IMR-90 (cell line): ENCODE results near the gene TMUB1. TPM values are rescaled to one million over a fixed set of nuclear protein-coding genes. Genes with fewer than 3 reads are reported as not detected.
A peak's percentile ranks its signal among the peaks of the same experiment; 100 is the strongest.

ENCODE experiments used
- ATAC-seq: fragments of 200-7000 bp; cut with Tn5 transposase; 2 replicates; pipeline ENCODE4 v1.9.1; 2020; ENCODE audit warnings: low read depth, mild to moderate bottlenecking, moderate library complexity
- BruUV-seq: library from RNA; stranded (reverse); fragments of 400-500 nt; replicated peaks from 2 replicates; lab custom pipeline; 2021; lab: Mats Ljungman, UMichigan
- CTCF ChIA-PET: fragments of 300-600 bp; formaldehyde crosslinking; extraction: SDS; loops from one replicate; lab custom pipeline; 2021; ENCODE audit warnings: antibody characterized with exemption; lab: Yijun Ruan, JAX
- POLR2A ChIA-PET: fragments of 300-600 bp; sonication (Branson Sonifier 250); formaldehyde crosslinking; loops from one replicate; lab custom pipeline; 2022; ENCODE audit warnings: antibody characterized with exemption; ENCODE audit not compliant: unreplicated experiment; lab: Charles Lee
- DNase-seq: peaks from one replicate; pipeline ENCODE4 v3.0.0; 2013
- H2AFZ ChIP-seq: replicated peaks from 2 replicates; pipeline ENCODE3; 2013; ENCODE audit warnings: low read length, mild to moderate bottlenecking; ENCODE audit not compliant: poor library complexity
- H2AK5ac ChIP-seq: 2 replicates; pipeline ENCODE4 v1.6.1; 2013; ENCODE audit warnings: low read depth, low read length, inconsistent platforms
- H2AK9ac ChIP-seq: replicated peaks from 2 replicates; pipeline ENCODE3; 2013; ENCODE audit warnings: mild to moderate bottlenecking, low read depth, low read length, moderate library complexity; ENCODE audit not compliant: poor library complexity
- H2BK120ac ChIP-seq: 2 replicates; pipeline ENCODE4 v1.6.1; 2013; ENCODE audit warnings: low read depth, low read length, inconsistent platforms
- H2BK15ac ChIP-seq: 3 replicates; pipeline ENCODE4 v1.6.1; 2013; ENCODE audit warnings: low read depth, low read length, inconsistent platforms
- H2BK20ac ChIP-seq: 2 replicates; pipeline ENCODE4 v1.6.1; 2013; ENCODE audit warnings: low read depth, mild to moderate bottlenecking, inconsistent platforms, low read length, moderate library complexity
- H2BK5ac ChIP-seq: 2 replicates; pipeline ENCODE4 v1.6.1; 2013; ENCODE audit warnings: mild to moderate bottlenecking, low read depth, low read length, inconsistent platforms; ENCODE audit not compliant: poor library complexity, severe bottlenecking
- H3K14ac ChIP-seq: replicated peaks from 2 replicates; pipeline ENCODE4 v1.6.1; 2013; ENCODE audit warnings: low read depth, low read length, inconsistent platforms
- H3K18ac ChIP-seq: 2 replicates; pipeline ENCODE4 v1.6.1; 2013; ENCODE audit warnings: low read depth, low read length, control low read depth
- H3K23ac ChIP-seq: 2 replicates; pipeline ENCODE4 v1.6.1; 2013; ENCODE audit warnings: low read depth, low read length, inconsistent platforms
- H3K27ac ChIP-seq: 2 replicates; pipeline ENCODE4 v1.5.1; 2013; ENCODE audit warnings: mild to moderate bottlenecking, control low read depth, low read length; ENCODE audit not compliant: insufficient read depth
- H3K27me3 ChIP-seq: 2 replicates; pipeline ENCODE4 v1.6.1; 2013; ENCODE audit warnings: low read length; ENCODE audit not compliant: control insufficient read depth, insufficient read depth
- H3K36me3 ChIP-seq: 2 replicates; pipeline ENCODE4 v1.6.1; 2013; ENCODE audit warnings: low read length, mixed read lengths; ENCODE audit not compliant: control insufficient read depth, insufficient read depth
- H3K4ac ChIP-seq: 2 replicates; pipeline ENCODE4 v1.6.1; 2013; ENCODE audit warnings: low read depth, low read length, inconsistent platforms
- H3K4me1 ChIP-seq: 2 replicates; pipeline ENCODE4 v1.6.1; 2013; ENCODE audit warnings: low read length, mixed read lengths; ENCODE audit not compliant: control insufficient read depth, insufficient read depth
- H3K4me2 ChIP-seq: 2 replicates; pipeline ENCODE4 v1.6.1; 2013; ENCODE audit warnings: low read depth, mild to moderate bottlenecking, control low read depth, low read length, moderate library complexity
- H3K4me3 ChIP-seq: 2 replicates; pipeline ENCODE4 v1.5.1; 2013; ENCODE audit warnings: low read depth, mild to moderate bottlenecking, control low read depth, low read length, moderate library complexity; ENCODE audit not compliant: insufficient read depth
- H3K56ac ChIP-seq: 2 replicates; pipeline ENCODE4 v1.6.1; 2013; ENCODE audit warnings: low read length, inconsistent platforms; ENCODE audit not compliant: insufficient read depth; ENCODE audit errors: extremely low read depth
- H3K79me1 ChIP-seq, 2 experiments: 2 replicates each; pipeline ENCODE4 v1.6.1; 2013; ENCODE audit warnings: low read length in 2 of 2, inconsistent platforms in 1 of 2, low read depth in 1 of 2
- H3K9ac ChIP-seq: 2 replicates; pipeline ENCODE4 v1.6.1; 2013; ENCODE audit warnings: low read depth, low read length, control low read depth
- H3K9me1 ChIP-seq: 2 replicates; pipeline ENCODE4 v1.6.1; 2013; ENCODE audit warnings: low read length, inconsistent platforms; ENCODE audit not compliant: insufficient read depth
- H3K9me3 ChIP-seq: 2 replicates; pipeline ENCODE4 v1.6.1; 2013; ENCODE audit warnings: low read length; ENCODE audit not compliant: control insufficient read depth, insufficient read depth
- H4K20me1 ChIP-seq: 2 replicates; pipeline ENCODE4 v1.6.1; 2013; ENCODE audit warnings: low read length, inconsistent platforms; ENCODE audit not compliant: insufficient read depth
- H4K5ac ChIP-seq: 2 replicates; pipeline ENCODE4 v1.6.1; 2013; ENCODE audit warnings: mild to moderate bottlenecking, low read depth, low read length, control low read depth
- H4K8ac ChIP-seq, 2 experiments: 2 replicates each; pipeline ENCODE4 v1.6.1; 2013; ENCODE audit warnings: low read depth in 2 of 2, low read length in 2 of 2, control low read depth in 1 of 2, inconsistent platforms in 1 of 2
- H4K91ac ChIP-seq: 2 replicates; pipeline ENCODE4 v1.6.1; 2013; ENCODE audit warnings: low read depth, low read length, inconsistent platforms; ENCODE audit not compliant: insufficient read depth
- CEBPB ChIP-seq: IDR thresholded peaks from 2 replicates; pipeline ENCODE4 v1.6.1; 2012; ENCODE audit warnings: low read depth, low read length, improper control_type of control experiment
- FOS ChIP-seq: fragments of 150-350 bp; IDR thresholded peaks from 2 replicates; pipeline ENCODE4 v1.6.1; 2016; ENCODE audit warnings: low read depth, low read length
- MAFK ChIP-seq: IDR thresholded peaks from 2 replicates; pipeline ENCODE4 v1.6.1; 2012; ENCODE audit warnings: low read depth, low read length, improper control_type of control experiment
- MAZ ChIP-seq: IDR thresholded peaks from 2 replicates; pipeline ENCODE4 v1.6.1; 2012; ENCODE audit warnings: low read depth, mild to moderate bottlenecking, low read length, improper control_type of control experiment, moderate library complexity, borderline replicate concordance
- POLR2A ChIP-seq: IDR thresholded peaks from 2 replicates; pipeline ENCODE4 v1.6.1; 2012; ENCODE audit warnings: mild to moderate bottlenecking, low read depth, low read length
- RFX5 ChIP-seq: IDR thresholded peaks from 2 replicates; pipeline ENCODE4 v1.8.0; 2012; ENCODE audit warnings: low read depth, mild to moderate bottlenecking, low read length, moderate library complexity
- SMC3 ChIP-seq: fragments of 150-350 bp; IDR thresholded peaks from 2 replicates; pipeline ENCODE4 v1.6.1; 2016; ENCODE audit warnings: low read depth, mild to moderate bottlenecking, antibody characterized with exemption, low read length, moderate library complexity
- WGBS, 2 experiments: methylation state at CpG; one replicate each; pipeline versions ENCODE4 v1.1.5 to v1.1.7; 2013; ENCODE audit warnings: missing lambda C conversion rate in 2 of 2; ENCODE audit not compliant: insufficient read length in 1 of 2; ENCODE audit errors: extremely low coverage in 2 of 2; 5-methylcytosine and 5-hydroxymethylcytosine counted together
- dilution Hi-C: fragments of 300-500 bp; cut with HindIII; formaldehyde crosslinking; loops from one replicate; pipeline ENCODE4 v1.14.3; 2018; ENCODE audit warnings: low sequenced_read_pairs; ENCODE audit not compliant: unreplicated experiment
- in situ Hi-C: fragments of 300-500 bp; cut with MboI; formaldehyde crosslinking; loops from 3 replicates; pipeline ENCODE4 v1.14.3; 2019; ENCODE audit warnings: low sequenced_read_pairs, inconsistent platforms, mixed read lengths
- intact Hi-C: fragments of 100-400 bp; cut with micrococcal nuclease; formaldehyde crosslinking; loops from 2 replicates; pipeline ENCODE4 v1.10.0; 2022
- polyA plus RNA-seq, 3 experiments: library from polyadenylated mRNA; depleted of rRNA; stranded (reverse); fragments of >200 nt; gene quantifications; 2 replicates each; pipeline ENCODE4 v1.2.3, GENCODE V29; 2012; ENCODE audit warnings: low replicate concordance in 1 of 3
- total RNA-seq: library from RNA; depleted of rRNA; stranded (reverse); fragments of >200 nt; gene quantifications from 2 replicates; pipeline ENCODE4 v1.2.3, GENCODE V29; 2012
- TF ChIP-seq, protein P1 (sequence below): fragments of 150-350 bp; IDR thresholded peaks from 2 replicates; pipeline ENCODE4 v1.6.1; 2017; ENCODE audit warnings: mild to moderate bottlenecking, antibody characterized with exemption, low read length, low read depth
- TF ChIP-seq, protein P2 (sequence below): fragments of 150-350 bp; IDR thresholded peaks from 2 replicates; pipeline ENCODE4 v1.6.1; 2016; ENCODE audit warnings: low read depth, mild to moderate bottlenecking, low read length, moderate library complexity, borderline replicate concordance

Gene TMUB1
- total and polyA plus RNA-seq, 2 of the 4 experiments (the other 2 are of a cell fraction): 6.8 to 29.8 TPM

DNA sequence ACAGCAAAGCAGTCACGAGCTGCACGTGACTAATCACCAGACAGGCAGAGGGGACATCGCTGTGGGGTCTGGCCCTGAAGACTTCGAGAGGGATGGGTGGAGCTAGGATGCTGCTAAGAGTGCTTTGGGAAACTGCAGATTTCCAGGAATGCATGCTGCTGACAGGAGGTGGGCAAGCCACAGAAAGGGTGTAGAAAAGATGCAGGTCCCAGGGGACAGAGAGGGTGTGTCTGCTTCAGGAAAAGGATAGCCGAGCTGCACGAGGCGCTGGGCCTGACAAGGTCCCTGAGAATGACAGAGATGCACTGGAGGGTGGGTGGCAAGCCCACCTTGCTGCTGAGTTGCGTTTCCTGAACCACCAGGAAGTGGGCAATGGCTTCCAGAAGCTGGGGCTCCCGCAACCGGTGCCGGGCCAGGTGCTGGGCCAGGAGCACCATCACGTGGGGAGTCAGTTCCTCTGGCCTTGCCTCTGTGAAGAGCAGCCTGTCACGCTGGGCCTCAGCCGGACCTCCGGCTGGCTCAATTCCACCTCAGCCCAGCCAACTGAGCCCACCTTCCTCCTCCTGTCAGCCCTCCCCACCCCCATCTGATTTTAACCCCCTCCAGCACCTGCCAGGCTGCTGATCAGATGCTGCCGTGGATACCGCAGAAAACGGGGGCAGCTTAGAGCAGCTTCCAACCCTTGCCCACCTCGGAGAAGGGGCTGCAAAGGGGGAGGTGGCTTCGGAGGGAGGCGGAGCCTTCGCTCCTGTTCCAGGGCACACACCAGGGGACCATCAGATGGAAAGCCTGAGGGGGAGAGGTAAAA, 4.9 kb downstream of the TMUB1 start (continued):
- no peak for TF ChIP-seq FOS

DNA sequence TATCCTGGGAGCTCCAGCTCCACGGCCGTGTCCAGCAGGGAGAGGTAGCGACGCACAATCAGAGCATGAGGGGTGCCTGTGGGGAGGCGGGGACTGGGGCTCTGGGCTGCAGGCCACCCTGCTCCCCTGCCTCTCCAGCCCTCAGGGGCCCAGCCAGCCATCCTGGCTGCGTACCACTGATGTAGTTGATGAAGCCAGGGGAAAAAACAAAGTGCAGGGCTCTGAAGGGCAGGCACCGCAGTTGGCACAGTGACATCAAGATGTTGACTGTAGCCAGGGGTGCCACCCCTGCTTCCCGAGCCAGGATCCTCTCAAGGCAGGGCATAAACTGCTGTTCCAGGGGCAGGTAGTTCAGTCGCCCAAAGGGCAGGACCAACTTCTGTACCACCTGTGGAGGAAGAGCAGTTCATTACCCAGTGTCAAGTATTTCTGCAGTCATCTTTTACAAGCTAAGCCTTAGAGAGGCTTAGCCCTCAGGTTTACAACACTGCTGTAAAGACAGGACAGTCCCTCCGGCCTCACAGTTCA, 5.5 kb downstream of the TMUB1 start:
- peak overlapping the region; percentile 56 for H2AK9ac ChIP-seq
- H3K23ac ChIP-seq: no peak overlapping the region
- peaks cover 22% of the 10 kb centered on the region for H4K20me1 ChIP-seq
- H3K27me3 ChIP-seq: no peaks in the 10 kb centered on the region
- no peak overlapping the region for H4K91ac ChIP-seq
- in situ Hi-C loops (no loop called here), dilution Hi-C loops (no loop called here), intact Hi-C loops (no loop called here)
- H4K5ac ChIP-seq: no peak overlapping the region
- no peak overlapping the region for H3K4ac ChIP-seq
- CTCF ChIA-PET: no interaction called here
- ATAC-seq (no peak), DNase-seq (no peak)
- no peak overlapping the region for H2BK20ac ChIP-seq
- TF ChIP-seq MAZ: no peak
- TF ChIP-seq RFX5: no peak
- TF ChIP-seq SMC3: no peak
- TF ChIP-seq, protein P1, sequence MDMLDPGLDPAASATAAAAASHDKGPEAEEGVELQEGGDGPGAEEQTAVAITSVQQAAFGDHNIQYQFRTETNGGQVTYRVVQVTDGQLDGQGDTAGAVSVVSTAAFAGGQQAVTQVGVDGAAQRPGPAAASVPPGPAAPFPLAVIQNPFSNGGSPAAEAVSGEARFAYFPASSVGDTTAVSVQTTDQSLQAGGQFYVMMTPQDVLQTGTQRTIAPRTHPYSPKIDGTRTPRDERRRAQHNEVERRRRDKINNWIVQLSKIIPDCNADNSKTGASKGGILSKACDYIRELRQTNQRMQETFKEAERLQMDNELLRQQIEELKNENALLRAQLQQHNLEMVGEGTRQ: no peak
- TF ChIP-seq, protein P2, sequence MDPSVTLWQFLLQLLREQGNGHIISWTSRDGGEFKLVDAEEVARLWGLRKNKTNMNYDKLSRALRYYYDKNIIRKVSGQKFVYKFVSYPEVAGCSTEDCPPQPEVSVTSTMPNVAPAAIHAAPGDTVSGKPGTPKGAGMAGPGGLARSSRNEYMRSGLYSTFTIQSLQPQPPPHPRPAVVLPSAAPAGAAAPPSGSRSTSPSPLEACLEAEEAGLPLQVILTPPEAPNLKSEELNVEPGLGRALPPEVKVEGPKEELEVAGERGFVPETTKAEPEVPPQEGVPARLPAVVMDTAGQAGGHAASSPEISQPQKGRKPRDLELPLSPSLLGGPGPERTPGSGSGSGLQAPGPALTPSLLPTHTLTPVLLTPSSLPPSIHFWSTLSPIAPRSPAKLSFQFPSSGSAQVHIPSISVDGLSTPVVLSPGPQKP: no peak
- no peak for TF ChIP-seq POLR2A
- TF ChIP-seq CEBPB: no peak
- TF ChIP-seq MAFK: no peak
- BruUV-seq: no TSS peak
- POLR2A ChIA-PET: interaction anchor here (0.6 kb wide), 1 partner anchor 16 kb away, joined by 5 read pairs; no protein-coding TSS in a partner anchor
- H2BK120ac ChIP-seq: no peak overlapping the region
- H3K18ac ChIP-seq: no peak overlapping the region
- peaks cover 46% of the 10 kb centered on the region for H3K36me3 ChIP-seq
- no peak overlapping the region for H3K4me2 ChIP-seq
- H3K9me3 ChIP-seq: no peaks in the 10 kb centered on the region
- H3K9me1 ChIP-seq: no peaks in the 10 kb centered on the region
- peaks cover 16 to 70% of the 10 kb centered on the region in 2 experiments; a peak in 3 of 4 replicates for H3K79me1 ChIP-seq
- H4K8ac ChIP-seq: no peak overlapping the region
- no peak overlapping the region for H3K14ac ChIP-seq
- H3K56ac ChIP-seq: no peak overlapping the region
- H3K4me3 ChIP-seq: no peak overlapping the region
- no peak overlapping the region for H3K9ac ChIP-seq
- H3K27ac ChIP-seq: no peak overlapping the region
- H2BK15ac ChIP-seq: no peak overlapping the region
- peaks cover 21% of the 10 kb centered on the region for H3K4me1 ChIP-seq
- no peak overlapping the region for H2BK5ac ChIP-seq
- no peak overlapping the region for H2AFZ ChIP-seq
- WGBS, 2 experiments: 20% methylated on average over 1 of the region's 10 CpGs; no CpG with 5 or more reads in 1 of the 2 experiments
- H2AK5ac ChIP-seq: no peak overlapping the region
